C4-2B (cell line): ENCODE data around the gene RBP3.

Experiments used
- H3K27ac ChIP-seq: fragments of 450-650 bp; 2 replicates; pipeline ENCODE4 v1.5.1; 2017
- ZFX ChIP-seq: fragments of 450-650 bp; IDR thresholded peaks from 2 replicates; pipeline ENCODE4 v1.6.1; 2017
- TF ChIP-seq, protein P1 (sequence below): fragments of 450-650 bp; conservative IDR thresholded peaks from 2 replicates; pipeline ENCODE4 v1.5.1; 2017; ENCODE audit warnings: mild to moderate bottlenecking

RBP3 gene

DNA sequence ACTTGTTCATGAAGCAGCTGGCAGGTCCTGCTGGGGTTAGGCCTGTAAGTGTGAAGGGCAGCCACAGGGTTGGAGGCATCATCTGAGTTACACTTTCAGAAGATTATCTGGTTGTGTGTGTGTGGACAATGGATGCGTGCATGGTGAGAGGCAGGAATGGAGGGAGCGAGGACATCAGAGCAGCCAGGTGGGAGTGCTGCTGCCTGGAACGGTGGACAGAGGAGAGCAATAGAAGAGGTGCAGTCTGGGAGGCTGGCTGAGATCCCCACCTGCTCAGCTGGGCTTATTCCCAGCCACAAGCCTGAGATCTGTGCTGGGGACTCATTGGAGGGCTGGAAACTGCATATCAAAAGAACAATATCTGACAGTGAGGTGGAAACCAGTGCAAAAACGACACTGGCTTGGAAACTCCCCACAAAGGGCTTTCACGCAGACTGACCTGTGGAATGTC lies 18.0 kb downstream of the RBP3 start:
- no peak for TF ChIP-seq ZFX
- TF ChIP-seq, protein P1, sequence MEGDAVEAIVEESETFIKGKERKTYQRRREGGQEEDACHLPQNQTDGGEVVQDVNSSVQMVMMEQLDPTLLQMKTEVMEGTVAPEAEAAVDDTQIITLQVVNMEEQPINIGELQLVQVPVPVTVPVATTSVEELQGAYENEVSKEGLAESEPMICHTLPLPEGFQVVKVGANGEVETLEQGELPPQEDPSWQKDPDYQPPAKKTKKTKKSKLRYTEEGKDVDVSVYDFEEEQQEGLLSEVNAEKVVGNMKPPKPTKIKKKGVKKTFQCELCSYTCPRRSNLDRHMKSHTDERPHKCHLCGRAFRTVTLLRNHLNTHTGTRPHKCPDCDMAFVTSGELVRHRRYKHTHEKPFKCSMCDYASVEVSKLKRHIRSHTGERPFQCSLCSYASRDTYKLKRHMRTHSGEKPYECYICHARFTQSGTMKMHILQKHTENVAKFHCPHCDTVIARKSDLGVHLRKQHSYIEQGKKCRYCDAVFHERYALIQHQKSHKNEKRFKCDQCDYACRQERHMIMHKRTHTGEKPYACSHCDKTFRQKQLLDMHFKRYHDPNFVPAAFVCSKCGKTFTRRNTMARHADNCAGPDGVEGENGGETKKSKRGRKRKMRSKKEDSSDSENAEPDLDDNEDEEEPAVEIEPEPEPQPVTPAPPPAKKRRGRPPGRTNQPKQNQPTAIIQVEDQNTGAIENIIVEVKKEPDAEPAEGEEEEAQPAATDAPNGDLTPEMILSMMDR = no peak
- no peak overlapping the region for H3K27ac ChIP-seq

DNA sequence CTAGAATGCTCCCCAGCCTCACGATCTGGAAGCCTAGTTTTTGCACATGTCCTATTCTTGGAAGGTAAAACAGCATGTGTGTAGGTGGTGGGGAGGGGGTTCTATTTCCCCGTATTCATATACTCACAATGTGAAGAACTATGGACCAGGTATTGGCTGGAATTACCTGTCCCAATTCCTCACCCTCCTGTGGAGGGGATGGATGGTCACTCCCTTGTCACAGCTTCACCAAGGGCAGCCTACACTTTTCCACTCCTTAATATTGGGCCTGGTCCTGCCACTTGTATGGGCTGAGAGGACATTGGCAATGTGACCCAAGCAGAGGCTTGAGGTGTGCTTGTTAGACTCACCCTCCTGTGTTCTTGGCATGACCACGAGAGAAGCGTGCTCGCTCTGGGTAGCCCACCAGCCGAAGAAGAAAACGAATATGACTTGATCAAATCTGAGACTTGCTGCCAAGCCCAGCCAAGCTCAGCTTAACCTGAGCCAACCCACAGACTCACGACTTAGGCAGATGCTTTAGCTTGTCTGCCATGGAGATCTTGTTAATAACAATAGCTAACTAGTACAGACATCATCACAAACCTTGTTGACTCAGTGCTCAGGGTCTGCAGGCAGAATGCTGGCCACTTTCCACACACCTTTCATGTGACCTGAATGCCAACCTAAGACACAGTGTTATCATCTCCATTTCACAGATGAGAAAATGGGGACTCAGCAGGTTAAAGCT lies 18.7 kb downstream of the RBP3 start:
- TF ChIP-seq ZFX = no peak
- TF ChIP-seq, protein P1 = no peak
- H3K27ac ChIP-seq = no peak overlapping the region

DNA sequence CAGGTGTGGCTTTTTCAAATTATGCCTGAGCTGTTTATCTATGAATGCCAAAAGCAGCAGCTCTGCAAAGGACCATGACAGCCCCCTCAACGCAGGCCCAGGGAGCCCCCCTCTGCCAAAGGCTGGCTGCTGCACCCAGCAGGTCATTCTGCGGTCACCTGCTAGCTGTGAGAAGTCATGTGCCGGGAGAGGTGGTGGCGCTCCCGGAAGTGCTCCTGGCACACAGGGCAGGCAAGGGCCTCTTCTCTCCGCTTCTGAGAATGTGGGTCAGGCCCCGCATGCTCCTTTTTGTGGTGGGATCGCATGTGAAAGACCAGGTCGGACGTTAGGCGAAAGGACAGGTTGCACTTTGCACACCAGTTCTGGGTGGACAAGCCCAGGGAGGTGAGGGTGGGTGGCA lies 19.5 kb downstream of the RBP3 start:
- H3K27ac ChIP-seq = no peak overlapping the region
- TF ChIP-seq ZFX = no peak
- TF ChIP-seq, protein P1 = no peak

DNA sequence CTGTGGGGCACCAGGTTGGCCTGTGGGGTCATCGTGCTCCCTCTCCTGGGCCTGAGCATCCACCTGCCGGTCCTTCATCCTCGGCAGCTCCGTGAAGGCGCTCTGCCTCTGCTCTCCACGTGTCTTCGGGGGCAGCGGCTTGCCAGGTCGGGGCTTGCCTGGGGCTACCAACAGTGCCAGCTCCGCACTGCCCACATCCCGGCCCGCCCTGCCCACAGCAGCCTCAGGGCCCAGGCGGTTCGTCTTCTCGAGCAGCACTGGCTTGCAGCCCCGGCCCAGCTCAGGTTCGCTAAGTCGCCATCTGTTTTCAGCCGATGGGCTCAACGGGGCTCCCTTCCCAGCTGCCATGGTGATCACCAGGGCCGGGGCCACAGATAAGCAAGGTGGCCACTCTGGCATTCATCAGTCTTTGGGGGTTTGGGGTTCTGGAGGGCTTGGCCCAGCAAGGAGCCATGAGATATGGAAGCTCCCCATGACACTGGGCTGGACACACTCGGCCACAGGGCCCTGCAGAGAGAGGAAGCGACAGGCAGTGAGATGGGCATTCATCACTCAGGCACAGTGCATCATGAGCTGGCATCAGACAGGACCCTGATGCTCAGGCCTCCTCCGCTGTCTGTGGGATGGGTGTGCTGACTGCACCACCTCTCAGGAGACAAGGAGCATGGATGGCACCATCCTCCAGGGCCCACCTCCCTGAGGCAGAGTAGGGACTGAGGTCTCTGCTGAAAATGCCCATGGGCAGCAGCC lies 20.4 kb downstream of the RBP3 start:
- H3K27ac ChIP-seq = no peak overlapping the region
- TF ChIP-seq, protein P1 = no peak
- TF ChIP-seq ZFX = no peak

DNA sequence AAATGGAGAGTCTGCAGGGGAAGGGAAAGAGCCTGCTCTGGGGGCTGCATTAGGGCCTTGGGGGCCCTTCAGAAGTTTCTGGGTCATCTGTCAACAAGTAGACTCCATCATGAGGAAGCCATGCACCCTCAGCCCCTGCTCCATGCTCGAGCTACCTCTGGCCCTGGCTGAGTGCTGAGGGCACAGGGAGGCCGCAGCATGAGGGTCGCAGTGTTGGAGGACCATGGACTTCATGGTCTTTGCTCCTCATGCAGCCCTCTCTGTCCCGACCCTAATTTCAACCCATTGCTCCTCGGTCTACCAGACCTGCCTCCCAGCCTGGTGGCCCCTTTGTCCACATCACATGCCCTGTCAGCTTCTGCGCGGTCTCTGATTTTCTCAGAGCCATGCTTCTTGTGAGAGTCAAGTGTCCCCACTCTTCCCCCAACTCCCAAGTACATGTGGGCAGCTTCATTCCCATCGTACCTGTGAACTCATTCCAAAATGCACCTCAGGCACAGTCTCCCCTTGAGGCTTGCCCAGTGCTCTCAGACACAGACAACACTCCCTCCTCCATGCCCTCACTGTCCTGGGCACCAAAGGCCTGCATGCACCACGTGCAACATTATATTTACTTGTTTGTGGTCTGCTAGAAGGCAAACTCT lies 21.2 kb downstream of the RBP3 start:
- no peak overlapping the region for H3K27ac ChIP-seq
- TF ChIP-seq, protein P1 = no peak
- TF ChIP-seq ZFX = no peak

DNA sequence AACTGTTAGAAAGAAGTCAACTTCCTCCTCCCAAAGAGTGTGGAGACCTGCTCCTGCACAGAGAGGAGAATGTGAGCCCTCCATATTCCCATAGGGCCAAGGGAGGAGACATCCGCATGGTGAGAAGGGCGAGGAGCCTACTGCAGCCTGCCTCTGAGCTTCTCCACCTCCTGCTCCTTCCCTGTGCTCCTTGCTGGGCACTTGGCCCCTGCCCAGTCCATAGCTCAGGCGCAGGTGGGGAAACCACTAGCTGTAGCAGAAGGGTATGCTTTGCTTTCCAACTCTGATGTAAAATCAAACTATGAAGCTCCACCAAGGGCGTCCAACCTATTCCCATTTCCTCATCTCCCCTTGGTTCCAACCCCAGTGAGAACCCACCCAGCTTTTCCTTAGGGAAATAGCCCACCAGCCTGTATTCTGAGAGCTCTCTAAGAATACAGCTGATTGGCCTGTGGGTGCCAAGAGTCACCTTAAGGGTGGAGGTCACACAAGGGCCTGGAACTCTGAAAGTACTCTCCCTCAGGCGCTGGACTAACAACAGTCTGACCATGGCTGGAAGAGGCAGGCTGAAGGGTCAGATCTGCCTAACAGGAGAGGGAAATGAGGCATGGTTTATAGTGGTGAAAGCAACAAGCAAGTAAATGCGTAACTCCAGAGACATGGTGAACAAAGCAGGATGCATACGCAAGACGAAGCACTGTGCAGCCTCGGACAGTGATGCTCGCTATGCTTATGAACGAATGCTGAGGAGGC lies 22.0 kb downstream of the RBP3 start:
- no peak for TF ChIP-seq ZFX
- TF ChIP-seq, protein P1 = no peak
- no peak overlapping the region for H3K27ac ChIP-seq
